Measurements from ENCODE around the gene SEPTIN7.

SEPTIN7 gene

DNA sequence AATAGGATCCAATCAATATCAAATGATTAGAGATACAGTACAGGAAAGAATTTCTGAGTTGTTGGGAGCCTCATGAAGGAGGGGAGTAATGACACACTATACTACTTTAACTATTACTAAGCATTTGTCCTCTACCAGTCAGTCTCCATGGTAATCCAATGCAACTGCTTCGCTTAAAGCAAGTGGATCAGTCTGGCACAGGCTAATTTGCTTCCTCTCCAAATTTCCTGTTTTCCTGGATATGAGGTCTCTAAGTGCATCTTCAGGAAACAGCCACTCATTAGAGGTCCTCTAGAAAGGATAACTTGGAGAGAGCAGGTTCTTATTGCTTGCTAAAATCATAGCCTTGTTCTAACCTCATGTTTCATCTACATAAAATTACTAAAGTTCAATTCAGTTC lies 8.4 kb upstream of the SEPTIN7 start:
- no peak for DNase-seq

GRCh38 chr7:35792873-35793489 lies 7.9 kb upstream of the SEPTIN7 start:
- DNase-seq: no peak

- DNase-seq: no peak
Observed at GRCh38 chr7:35797311-35797710, 3.5 kb upstream of the SEPTIN7 start.

GRCh38 chr7:35799846-35800717 lies 775 bp upstream of the SEPTIN7 start:
- DNase-seq: peak; percentile 93

DNA sequence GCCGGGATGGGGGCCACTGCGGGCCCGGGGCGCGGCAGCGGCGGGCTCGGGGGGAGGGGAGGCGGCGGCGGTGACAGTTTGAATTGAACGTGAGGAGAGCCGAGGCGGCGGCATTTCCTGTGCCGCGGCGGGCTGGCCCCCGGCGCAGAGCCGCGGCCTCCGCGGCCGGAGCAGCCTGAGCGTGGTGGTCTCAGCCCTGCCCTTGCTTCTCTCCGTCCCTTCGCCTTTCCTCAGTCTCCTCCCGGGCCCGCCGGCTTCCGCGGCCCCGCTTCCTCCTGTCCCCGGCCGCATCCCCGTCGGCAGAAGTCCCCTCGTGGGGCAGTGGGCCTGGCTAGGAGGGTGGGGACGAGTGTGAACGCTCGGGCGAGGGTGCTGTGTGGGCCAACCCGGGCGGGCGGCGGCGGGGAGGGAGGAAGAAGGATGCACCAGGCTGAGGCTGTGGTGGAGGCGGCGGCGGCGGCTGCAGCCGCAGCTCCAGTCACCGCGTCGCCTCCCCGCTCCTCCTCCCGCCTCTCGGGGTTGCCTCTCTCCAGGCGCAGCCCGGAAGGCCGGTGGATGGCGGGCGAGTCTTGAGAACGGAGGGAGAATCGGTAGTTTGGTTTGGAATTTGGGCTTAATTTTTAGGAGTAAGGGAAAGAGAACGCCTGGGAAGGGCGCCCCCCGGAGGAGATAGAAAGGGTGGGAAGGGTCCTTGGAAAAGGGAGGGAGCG lies 690 bp downstream of the SEPTIN7 start:
- peak; percentile 67 for DNase-seq

DNA sequence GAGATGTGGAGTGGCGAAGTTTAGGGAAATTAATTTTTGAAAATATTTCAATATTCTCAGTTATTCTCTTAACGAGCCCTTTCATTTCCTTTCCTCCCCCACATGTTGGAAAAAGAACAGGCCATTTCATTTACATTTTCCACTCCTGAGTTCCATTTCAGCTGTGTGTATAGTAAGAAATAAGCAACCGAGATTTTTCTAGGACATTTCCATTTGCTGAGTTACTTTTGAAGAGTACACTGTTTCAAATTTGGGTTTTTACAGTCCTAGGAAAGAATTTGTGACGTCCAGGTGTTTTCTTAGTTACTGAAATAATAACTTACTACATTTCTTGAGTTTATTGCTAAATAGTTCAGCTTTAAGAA lies 1.2 kb downstream of the SEPTIN7 start:
- DNase-seq: no peak

- DNase-seq: no peak
Observed at GRCh38 chr7:35802649-35803048, 1.8 kb downstream of the SEPTIN7 start.

DNA sequence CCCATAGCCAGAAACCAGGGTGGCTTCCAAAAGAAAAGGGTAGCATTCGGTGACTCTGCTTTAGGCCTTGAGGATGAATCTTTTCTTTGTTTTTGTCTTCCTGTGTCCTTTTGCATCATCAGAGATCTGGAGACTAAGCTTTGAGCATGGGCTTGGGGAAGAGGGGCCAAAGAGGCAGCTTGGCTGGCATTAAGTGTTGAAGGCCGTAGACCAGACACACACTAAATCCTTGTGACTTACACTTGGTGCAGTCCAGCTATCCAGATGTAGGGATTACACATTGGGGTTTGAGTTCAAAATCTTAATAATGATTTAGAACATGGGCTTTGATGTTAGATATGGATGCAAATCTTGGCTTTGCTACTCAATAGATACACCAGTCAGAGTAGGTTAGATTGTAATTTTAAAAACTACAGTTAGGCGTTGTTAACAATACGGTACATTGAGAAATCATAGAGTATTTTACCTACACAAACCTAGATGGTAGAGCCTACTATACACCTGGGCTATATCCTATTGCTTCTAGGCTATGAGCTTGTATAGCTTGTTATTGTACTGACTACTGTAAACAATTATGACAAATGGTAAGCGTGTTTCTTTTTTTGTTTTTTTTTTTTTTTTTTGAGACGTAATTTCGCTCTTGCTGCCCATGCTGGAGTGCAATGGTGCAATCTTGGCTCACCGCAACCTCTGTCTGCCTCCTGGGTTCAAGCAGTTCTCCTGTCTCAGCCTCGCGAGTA lies 3.5 kb downstream of the SEPTIN7 start:
- DNase-seq: no peak

- no peak for DNase-seq
Observed at GRCh38 chr7:35805876-35806275, 5.0 kb downstream of the SEPTIN7 start.

GRCh38 chr7:35816514-35816913 lies 15.7 kb downstream of the SEPTIN7 start:
- DNase-seq: no peak

- DNase-seq: no peak
Observed at GRCh38 chr7:35817181-35817580, 16.3 kb downstream of the SEPTIN7 start.

- DNase-seq: no peak
Observed at GRCh38 chr7:35817930-35818329, 17.1 kb downstream of the SEPTIN7 start.

- DNase-seq: no peak
Observed at GRCh38 chr7:35818513-35818912, 17.7 kb downstream of the SEPTIN7 start.

GRCh38 chr7:35819310-35819709 lies 18.5 kb downstream of the SEPTIN7 start:
- DNase-seq: no peak

- no peak for DNase-seq
Observed at GRCh38 chr7:35819954-35820703, 19.3 kb downstream of the SEPTIN7 start.

DNA sequence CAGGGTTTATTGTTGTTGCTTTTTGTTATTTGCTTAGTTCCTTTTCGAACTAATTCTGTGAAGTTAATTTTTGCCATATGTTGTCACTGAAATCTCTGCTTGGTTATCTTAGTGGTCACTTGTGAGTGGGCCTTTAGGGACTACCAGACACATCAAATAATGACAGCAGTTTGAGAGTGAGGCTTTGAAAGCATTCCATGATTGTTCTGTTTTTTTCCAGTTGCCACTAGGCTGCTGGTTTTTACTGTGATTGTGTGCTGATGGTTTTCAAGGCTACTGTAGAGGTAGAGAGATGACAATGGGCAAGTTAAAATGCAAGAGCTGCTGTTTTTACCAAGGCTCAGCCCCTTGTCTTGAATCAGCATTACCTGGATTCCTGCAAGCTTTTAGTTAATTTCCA lies 20.0 kb downstream of the SEPTIN7 start:
- DNase-seq: no peak

GRCh38 chr7:35823440-35823839 lies 22.6 kb downstream of the SEPTIN7 start:
- DNase-seq: no peak

DNA sequence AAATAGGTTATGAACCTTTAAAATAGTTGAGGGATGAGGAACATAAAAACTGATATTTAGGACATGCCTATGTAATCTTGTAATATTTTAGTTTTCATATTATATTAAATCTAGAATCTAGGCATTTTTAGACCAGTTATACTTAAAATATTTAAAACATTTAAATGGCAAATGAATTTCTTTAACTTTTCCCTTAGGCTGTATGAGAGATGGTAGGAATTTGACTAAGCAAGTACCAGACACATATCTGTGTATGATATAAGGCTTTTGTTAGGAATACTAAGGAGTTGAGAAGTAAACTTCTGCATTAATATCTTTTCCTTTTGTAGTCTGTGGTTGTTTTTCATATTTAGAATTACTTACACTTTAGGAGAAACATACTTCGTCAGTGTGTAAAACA lies 25.1 kb downstream of the SEPTIN7 start:
- DNase-seq: no peak

DNA sequence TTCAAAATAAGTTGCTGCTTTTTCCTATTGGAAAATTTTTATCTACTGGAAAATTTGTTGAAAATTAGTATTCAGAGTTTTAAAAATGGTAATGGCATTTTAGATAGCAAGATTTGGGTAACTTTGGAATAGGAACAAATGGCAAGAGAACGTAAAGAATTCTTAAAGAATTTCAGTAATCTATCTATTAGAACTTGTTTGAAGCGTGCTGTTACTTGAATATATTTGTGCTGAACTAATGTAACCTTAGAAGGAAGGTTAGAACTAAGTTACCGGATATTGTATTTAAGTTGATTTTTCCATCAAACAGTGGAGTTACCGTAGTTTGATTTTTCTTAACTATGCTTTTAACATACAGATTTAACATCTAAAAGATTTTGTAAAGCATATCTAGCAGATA lies 25.9 kb downstream of the SEPTIN7 start:
- DNase-seq: no peak

GRCh38 chr7:35828817-35829216 lies 28.0 kb downstream of the SEPTIN7 start:
- DNase-seq: no peak

DNA sequence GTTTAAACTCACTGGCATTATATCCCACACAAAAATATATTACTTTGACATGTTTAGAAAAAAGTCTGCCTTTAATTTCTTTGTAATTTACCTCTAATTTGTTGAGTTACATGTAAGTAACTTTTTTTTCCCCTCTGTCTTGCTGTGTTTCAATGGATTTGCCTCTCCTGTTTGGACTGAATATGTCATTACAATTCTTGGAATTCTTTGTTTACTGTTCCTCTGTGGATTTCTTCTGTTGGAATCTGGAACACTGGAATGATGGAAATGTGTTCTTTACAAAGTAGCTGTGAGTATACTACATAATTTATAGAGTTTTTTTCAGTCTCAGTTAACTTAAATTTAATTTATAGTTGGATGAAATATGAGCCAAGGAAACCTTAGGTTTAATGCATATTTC lies 30.4 kb downstream of the SEPTIN7 start:
- no peak for DNase-seq
